Measurements from ENCODE around the gene CLDN9.

- TF ChIP-seq POLR2A (IDR thresholded peaks at IDR 0.05; ENCODE audit: low read length) (peak; percentile 6), GATA1 (IDR thresholded peaks at IDR 0.05; ENCODE audit: low read depth, low read length) (no peak)
Observed at GRCh38 chr16:2971134-2971984, 41.4 kb upstream of the CLDN9 start.
